Neural progenitor cell (in vitro differentiated cells): ENCODE results near the gene ZMPSTE24. TPM values are rescaled to one million over a fixed set of nuclear protein-coding genes. Genes with fewer than 3 reads are reported as not detected.

Source experiments
- DNase-seq: peaks from one replicate; pipeline ENCODE4 v3.0.0-alpha.2; 2016; ENCODE audit warnings: low spot score
- H2AFZ ChIP-seq: fragments of 200-600 bp; sonication (generic); replicated peaks from 2 replicates; pipeline ENCODE4 v1.6.1; 2016; ENCODE audit warnings: antibody characterized with exemption
- H3F3A ChIP-seq: fragments of 200-600 bp; sonication (generic); 2 replicates; pipeline ENCODE4 v1.6.1; 2016; ENCODE audit warnings: antibody characterized with exemption, low read depth
- H3K27ac ChIP-seq: fragments of 200-600 bp; sonication (generic); 2 replicates; pipeline ENCODE4 v1.5.1; 2016; ENCODE audit warnings: mild to moderate bottlenecking
- H3K27me3 ChIP-seq: fragments of 200-600 bp; sonication (generic); 2 replicates; pipeline ENCODE4 v1.6.1; 2016; ENCODE audit warnings: mild to moderate bottlenecking, moderate library complexity
- H3K36me3 ChIP-seq: fragments of 200-600 bp; sonication (generic); 2 replicates; pipeline ENCODE4 v1.5.1; 2016
- H3K4me1 ChIP-seq: fragments of 200-600 bp; sonication (generic); 2 replicates; pipeline ENCODE4 v1.6.1; 2016; ENCODE audit warnings: mixed run types
- H3K4me2 ChIP-seq: fragments of 200-600 bp; sonication (generic); 2 replicates; pipeline ENCODE4 v1.6.1; 2016
- H3K4me3 ChIP-seq: fragments of 200-600 bp; sonication (generic); 2 replicates; pipeline ENCODE4 v1.5.1; 2016
- H3K79me2 ChIP-seq: fragments of 200-600 bp; sonication (generic); 2 replicates; pipeline ENCODE4 v1.6.1; 2016; ENCODE audit warnings: low read depth
- H3K9ac ChIP-seq: fragments of 200-600 bp; sonication (generic); 2 replicates; pipeline ENCODE4 v1.6.1; 2016
- H3K9me3 ChIP-seq: fragments of 200-600 bp; sonication (generic); 2 replicates; pipeline ENCODE4 v1.5.1; 2016; ENCODE audit warnings: low read depth
- H4K20me1 ChIP-seq: fragments of 200-600 bp; sonication (generic); 2 replicates; pipeline ENCODE4 v1.6.1; 2016; ENCODE audit warnings: low read depth
- H3K27ac Mint-ChIP-seq: 3 replicates; pipeline ENCODE4 v1.8.0; 2021; ENCODE audit warnings: mixed read lengths
- H3K27me3 Mint-ChIP-seq: 2 replicates; pipeline ENCODE4 v1.8.0; 2022; ENCODE audit warnings: low read depth, mild to moderate bottlenecking, inconsistent platforms, moderate library complexity, mixed read lengths; ENCODE audit not compliant: insufficient read depth
- H3K36me3 Mint-ChIP-seq: 3 replicates; pipeline ENCODE4 v1.8.0; 2021; ENCODE audit warnings: mixed read lengths
- H3K4me1 Mint-ChIP-seq: 3 replicates; pipeline ENCODE4 v1.8.0; 2021; ENCODE audit warnings: mixed read lengths
- H3K4me3 Mint-ChIP-seq: 3 replicates; pipeline ENCODE4 v1.8.0; 2021; ENCODE audit warnings: mild to moderate bottlenecking, moderate library complexity, mixed read lengths
- H3K9me3 Mint-ChIP-seq: 3 replicates; pipeline ENCODE4 v1.8.0; 2020; ENCODE audit warnings: mixed read lengths
- CTCF ChIP-seq: fragments of 200-600 bp; sonication (generic); IDR thresholded peaks from 2 replicates; pipeline ENCODE4 v1.5.1; 2017; ENCODE audit warnings: antibody characterized with exemption, mild to moderate bottlenecking
- EZH2 ChIP-seq: fragments of 200-600 bp; sonication (generic); IDR thresholded peaks from 2 replicates; pipeline ENCODE4 v1.6.1; 2017; ENCODE audit warnings: antibody characterized with exemption, mild to moderate bottlenecking, moderate library complexity
- EZH2phosphoT487 ChIP-seq: fragments of 200-600 bp; sonication (generic); IDR thresholded peaks from 2 replicates; pipeline ENCODE4 v1.6.1; 2017; ENCODE audit warnings: antibody characterized with exemption
- total RNA-seq: library from RNA; depleted of rRNA; stranded (reverse); fragments of >200 nt; gene quantifications from 2 replicates; pipeline ENCODE4 v1.2.3, GENCODE V29; 2015; ENCODE audit warnings: low replicate concordance

ZMPSTE24 gene
- total RNA-seq, 1 donor from 2014 or later = 38.0 TPM

DNA sequence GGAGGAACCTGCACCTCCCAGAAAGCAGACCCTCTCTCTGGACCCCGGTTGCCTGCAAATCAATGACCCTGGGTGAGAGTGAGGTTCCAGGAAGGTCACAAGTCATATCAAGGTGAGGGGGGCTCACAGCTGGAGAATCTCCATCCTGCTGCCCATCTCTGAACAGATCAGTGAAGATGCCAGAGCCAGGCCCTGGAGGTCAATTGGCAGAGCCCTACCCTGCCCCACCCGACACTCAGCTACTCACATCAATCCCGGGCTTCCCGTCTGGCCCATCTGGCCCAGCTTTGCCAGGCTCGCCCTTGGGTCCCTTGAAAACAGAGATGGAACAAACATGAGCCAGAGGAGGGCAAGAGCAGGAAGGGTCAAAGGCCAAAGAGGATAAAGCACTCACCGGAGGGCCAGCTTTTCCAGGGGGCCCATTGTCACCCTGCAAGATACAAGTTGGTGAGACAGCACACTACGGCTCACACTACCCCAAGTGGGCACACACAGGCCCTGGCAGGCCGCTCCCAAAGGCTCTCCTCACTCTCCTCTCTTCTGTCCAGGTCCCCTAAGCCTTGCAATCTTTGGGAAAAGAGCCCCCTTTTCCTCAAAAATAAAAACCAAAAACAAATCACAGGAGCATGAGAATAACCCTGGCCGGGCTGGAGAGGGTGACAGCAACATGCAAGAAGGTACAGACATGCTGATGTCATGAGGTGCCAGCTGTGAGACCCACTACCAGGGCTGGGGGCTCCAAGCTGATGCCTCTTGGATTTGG, 56.1 kb downstream of the ZMPSTE24 start:
- H3K9ac ChIP-seq = no peak overlapping the region
- Mint-ChIP-seq H3K36me3 (no peaks in the 10 kb centered on the region), H3K27me3 (peaks cover 23% of the 10 kb centered on the region), H3K9me3 (no peaks in the 10 kb centered on the region), H3K4me1 (peaks cover 37% of the 10 kb centered on the region), H3K27ac (peak overlapping the region; percentile 95), H3K4me3 (peak overlapping the region; percentile 81)
- no peaks in the 10 kb centered on the region for H3K9me3 ChIP-seq
- peaks cover 42% of the 10 kb centered on the region for H3K27me3 ChIP-seq
- peaks cover 24% of the 10 kb centered on the region for H3K4me1 ChIP-seq
- H3K27ac ChIP-seq = peak overlapping the region; percentile 90
- TF ChIP-seq EZH2phosphoT487 (no peak), EZH2 (no peak), CTCF (no peak)
- peak overlapping the region; percentile 37 for H3K4me3 ChIP-seq
- peak; percentile 9 for DNase-seq
- H2AFZ ChIP-seq = peak overlapping the region; percentile 78
- H3K79me2 ChIP-seq = no peaks in the 10 kb centered on the region
- H3K36me3 ChIP-seq = no peaks in the 10 kb centered on the region
- H3K4me2 ChIP-seq = peak overlapping the region; percentile 90
- no peaks in the 10 kb centered on the region for H4K20me1 ChIP-seq
- peaks cover 41% of the 10 kb centered on the region for H3F3A ChIP-seq

DNA sequence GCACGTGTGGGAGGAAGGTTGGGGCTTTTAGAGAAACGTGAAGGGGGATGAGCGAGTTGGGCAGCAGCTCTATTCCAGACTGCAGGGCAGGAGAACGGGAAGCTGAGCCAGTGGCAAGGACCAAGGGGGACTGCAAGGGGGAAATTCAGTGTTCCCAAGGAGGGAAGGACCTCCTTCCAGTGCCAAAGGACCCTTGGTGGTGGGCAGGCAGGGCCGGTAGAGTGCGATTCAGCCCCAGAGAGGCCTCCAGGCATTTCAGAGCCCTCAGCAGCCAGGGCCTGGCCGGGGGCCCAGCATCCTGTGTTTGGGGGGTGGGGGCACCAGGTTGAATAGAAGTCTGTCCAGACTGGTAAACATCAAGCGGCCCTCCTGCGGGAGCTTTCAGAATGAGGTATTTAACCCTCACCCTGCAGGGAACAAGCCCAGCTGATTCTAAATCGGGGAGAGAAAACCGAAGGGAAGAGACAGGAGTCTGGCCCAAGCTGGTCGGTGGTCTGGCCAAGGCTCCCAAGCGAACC, 56.7 kb downstream of the ZMPSTE24 start:
- peak overlapping the region; percentile 81 for H3K4me3 Mint-ChIP-seq
- peaks cover 37% of the 10 kb centered on the region for H3K4me1 Mint-ChIP-seq
- Histone ChIP-seq H4K20me1 (no peaks in the 10 kb centered on the region), H3K36me3 (no peaks in the 10 kb centered on the region), H3K4me2 (peak overlapping the region; percentile 90), H3F3A (peaks cover 40% of the 10 kb centered on the region), H3K9me3 (no peaks in the 10 kb centered on the region), H3K4me1 (peaks cover 19% of the 10 kb centered on the region), H2AFZ (peak overlapping the region; percentile 78), H3K27me3 (peaks cover 48% of the 10 kb centered on the region), H3K27ac (peak overlapping the region; percentile 90), H3K79me2 (no peaks in the 10 kb centered on the region), H3K9ac (no peak overlapping the region), H3K4me3 (peak overlapping the region; percentile 37)
- no peak for TF ChIP-seq EZH2
- TF ChIP-seq EZH2phosphoT487 = no peak
- no peak for TF ChIP-seq CTCF
- peak overlapping the region; percentile 95 for H3K27ac Mint-ChIP-seq
- H3K36me3 Mint-ChIP-seq = no peaks in the 10 kb centered on the region
- H3K27me3 Mint-ChIP-seq = peaks cover 23% of the 10 kb centered on the region
- no peaks in the 10 kb centered on the region for H3K9me3 Mint-ChIP-seq
- DNase-seq = peak; percentile 81

DNA sequence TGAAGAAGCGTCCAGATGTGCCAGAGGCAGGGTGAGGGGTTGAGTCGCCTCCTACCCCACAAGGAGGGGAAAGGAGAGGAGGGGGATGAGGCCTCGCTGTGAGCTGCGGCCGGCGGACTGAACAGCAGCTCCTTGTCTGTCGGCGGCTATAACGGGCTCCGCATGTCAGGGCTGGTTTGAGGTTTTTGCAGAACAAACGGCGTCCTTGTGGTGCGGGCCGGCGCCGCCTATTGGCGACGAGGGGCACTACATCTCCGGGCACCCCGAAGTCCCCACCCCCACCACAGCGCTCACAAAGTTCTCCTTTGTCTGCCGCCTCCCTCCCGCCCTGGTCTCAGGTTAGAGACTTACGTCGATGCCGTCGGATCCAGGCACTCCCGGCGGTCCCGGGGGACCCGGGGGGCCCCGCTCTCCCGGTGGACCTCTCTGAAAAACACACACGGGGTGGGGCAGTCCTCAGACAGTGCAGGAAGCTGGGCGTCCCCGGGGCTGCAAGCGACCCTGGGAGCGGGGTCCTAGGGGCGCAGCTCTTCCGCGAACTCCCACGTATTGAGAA, 57.3 kb downstream of the ZMPSTE24 start:
- H3K9me3 Mint-ChIP-seq = no peaks in the 10 kb centered on the region
- DNase-seq = peak; percentile 94
- Histone ChIP-seq H3K27me3 (peaks cover 54% of the 10 kb centered on the region), H2AFZ (peak overlapping the region; percentile 78), H3K36me3 (no peaks in the 10 kb centered on the region), H4K20me1 (no peaks in the 10 kb centered on the region), H3K4me2 (peak overlapping the region; percentile 90), H3K27ac (peak overlapping the region; percentile 90), H3F3A (peaks cover 40% of the 10 kb centered on the region), H3K9ac (no peak overlapping the region), H3K4me3 (peak overlapping the region; percentile 56), H3K4me1 (peaks cover 15% of the 10 kb centered on the region), H3K9me3 (no peaks in the 10 kb centered on the region), H3K79me2 (no peaks in the 10 kb centered on the region)
- H3K4me1 Mint-ChIP-seq = peaks cover 37% of the 10 kb centered on the region
- peak overlapping the region; percentile 95 for H3K27ac Mint-ChIP-seq
- TF ChIP-seq EZH2phosphoT487 (no peak), CTCF (peak; percentile 84)
- H3K4me3 Mint-ChIP-seq = peak overlapping the region; percentile 81
- H3K27me3 Mint-ChIP-seq = peaks cover 23% of the 10 kb centered on the region
- no peaks in the 10 kb centered on the region for H3K36me3 Mint-ChIP-seq
